H1 (cell line): Measurements from ENCODE around the gene PSMD6. TPM values are rescaled to one million over a fixed set of nuclear protein-coding genes. Genes with fewer than 3 reads are reported as not detected.

Experiments used
- JUN ChIP-seq: IDR thresholded peaks from 2 replicates; pipeline ENCODE4 v1.6.1; 2011; ENCODE audit warnings: low read depth, mild to moderate bottlenecking, improper control_type of control experiment, low read length
- RAD21 ChIP-seq, 2 experiments: IDR thresholded peaks in 1 of 2; conservative IDR thresholded peaks in 1 of 2; 2 replicates each; pipeline ENCODE4 v1.6.1; 2011; ENCODE audit warnings: low read depth in 2 of 2, low read length in 2 of 2, improper control_type of control experiment in 1 of 2, inconsistent platforms in 1 of 2, mild to moderate bottlenecking in 1 of 2, moderate library complexity in 1 of 2
- polyA plus RNA-seq, 7 experiments: library from polyadenylated mRNA; depleted of rRNA in 3 of 7; stranded (reverse) in 5 of 7; unstranded in 2 of 7; fragments of >200 nt in 5 of 7; fragments of 200-250 nt in 2 of 7; gene quantifications; 1 replicate in 5 of 7; 2 replicates in 1 of 7; 4 replicates in 1 of 7; pipeline versions ENCODE4 v1.2.1 to v1.2.3, GENCODE V29; 2011 to 2013; ENCODE audit warnings: missing spikeins in 2 of 7, mixed read lengths in 2 of 7
- total RNA-seq: library from RNA; stranded (reverse); fragmentation: NEBNext Ultra II Directional; extraction: Animal tissue kit (Norgen Biotek cat#: 25700); gene quantifications from 2 replicates; pipeline ENCODE4 v1.2.1, GENCODE V29; 2021

Gene PSMD6
- total and polyA plus RNA-seq, 2 of the 8 experiments (the other 6 are each of a cell fraction or from before 2014, with no cell fraction given): 43.7 to 104 TPM

GRCh38 chr3:63970631-63971475, 52.4 kb downstream of the PSMD6 start (continued):
- TF ChIP-seq JUN (no peak), RAD21 (IDR thresholded peaks at IDR 0.05 in 1 of 2, conservative IDR thresholded peaks at IDR 0.05 in 1 of 2; ENCODE audit: low read depth in 2 of 2, low read length in 2 of 2) (no peak)
